Suprapubic skin (tissue), 4 donors: ENCODE results near the gene PTPRM.

Experiments
- EP300 ChIP-seq: sonication (generic); formaldehyde crosslinking; IDR thresholded peaks from one replicate; pipeline ENCODE4 v1.6.1; 2017; ENCODE audit warnings: antibody characterized with exemption
- POLR2A ChIP-seq, 2 donors: fragments of 450-650 bp; IDR thresholded peaks; one replicate each; pipeline ENCODE4 v1.6.1; 2017; ENCODE audit warnings: antibody characterized with exemption in 2 of 2, mild to moderate bottlenecking in 2 of 2, moderate library complexity in 2 of 2
- POLR2AphosphoS5 ChIP-seq, 3 donors: sonication (generic); formaldehyde crosslinking; IDR thresholded peaks; one replicate each; pipeline ENCODE4 v1.6.1; 2017; ENCODE audit warnings: antibody characterized with exemption in 3 of 3
- TF ChIP-seq, protein P1 (sequence below), 2 donors: fragments of 200-600 bp in 1 of 2; fragments of 450-650 bp in 1 of 2; sonication (generic) in 1 of 2; IDR thresholded peaks; one replicate each; pipeline ENCODE4 v1.5.1; 2016 to 2019; ENCODE audit warnings: antibody characterized with exemption in 2 of 2, mild to moderate bottlenecking in 1 of 2, moderate library complexity in 1 of 2

DNA sequence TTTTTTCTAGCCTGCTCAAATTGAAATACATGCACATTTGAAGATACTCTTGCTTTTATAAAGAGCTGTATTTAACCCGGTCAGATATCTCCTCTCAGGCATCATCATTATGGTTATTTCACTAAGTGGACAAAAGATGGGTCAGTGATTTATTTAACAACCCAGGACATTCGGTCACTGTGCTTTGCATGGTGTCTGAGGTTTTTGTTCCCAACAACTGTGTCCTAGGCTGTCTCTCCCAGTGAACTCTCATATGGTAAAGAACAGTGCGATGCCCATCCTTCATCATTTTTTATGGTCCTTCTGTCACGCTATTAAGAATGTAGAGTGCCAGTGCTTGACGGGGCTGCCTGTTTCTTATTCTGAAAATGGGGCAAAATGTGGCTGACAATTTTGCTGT lies 372.4 kb downstream of the PTPRM start:
- TF ChIP-seq EP300 (no peak), POLR2A (IDR thresholded peaks at IDR 0.05) (no peak), POLR2AphosphoS5 (IDR thresholded peaks at IDR 0.05) (no peak)
- TF ChIP-seq, protein P1, sequence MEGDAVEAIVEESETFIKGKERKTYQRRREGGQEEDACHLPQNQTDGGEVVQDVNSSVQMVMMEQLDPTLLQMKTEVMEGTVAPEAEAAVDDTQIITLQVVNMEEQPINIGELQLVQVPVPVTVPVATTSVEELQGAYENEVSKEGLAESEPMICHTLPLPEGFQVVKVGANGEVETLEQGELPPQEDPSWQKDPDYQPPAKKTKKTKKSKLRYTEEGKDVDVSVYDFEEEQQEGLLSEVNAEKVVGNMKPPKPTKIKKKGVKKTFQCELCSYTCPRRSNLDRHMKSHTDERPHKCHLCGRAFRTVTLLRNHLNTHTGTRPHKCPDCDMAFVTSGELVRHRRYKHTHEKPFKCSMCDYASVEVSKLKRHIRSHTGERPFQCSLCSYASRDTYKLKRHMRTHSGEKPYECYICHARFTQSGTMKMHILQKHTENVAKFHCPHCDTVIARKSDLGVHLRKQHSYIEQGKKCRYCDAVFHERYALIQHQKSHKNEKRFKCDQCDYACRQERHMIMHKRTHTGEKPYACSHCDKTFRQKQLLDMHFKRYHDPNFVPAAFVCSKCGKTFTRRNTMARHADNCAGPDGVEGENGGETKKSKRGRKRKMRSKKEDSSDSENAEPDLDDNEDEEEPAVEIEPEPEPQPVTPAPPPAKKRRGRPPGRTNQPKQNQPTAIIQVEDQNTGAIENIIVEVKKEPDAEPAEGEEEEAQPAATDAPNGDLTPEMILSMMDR (IDR thresholded peaks at IDR 0.05): no peak
